ENCODE measurements around the gene CRMP1.
"Not testable (repeated sequence)": the region's sequence is repeated elsewhere in the genome, so short reads cannot be mapped to it uniquely, and the experiment has no call there.

DNA sequence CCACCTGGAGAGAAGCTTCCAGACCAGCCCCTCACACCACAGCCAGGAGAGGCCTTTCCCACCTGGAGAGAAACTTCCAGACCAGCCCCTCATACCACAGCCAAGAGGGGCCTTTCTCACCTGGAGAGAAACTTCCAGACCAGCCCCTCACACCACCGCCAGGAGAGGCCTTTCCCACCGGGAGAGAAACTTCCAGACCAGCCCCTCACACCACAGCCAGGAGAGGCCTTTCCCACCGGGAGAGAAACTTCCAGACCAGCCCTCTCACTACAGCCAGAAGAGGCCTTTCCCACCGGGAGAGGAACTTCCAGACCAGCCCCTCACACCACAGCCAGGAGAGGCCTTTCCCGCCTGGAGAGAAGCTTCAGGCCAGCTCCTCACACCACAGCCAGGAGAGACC, 80.8 kb downstream of the CRMP1 start:
- TF ChIP-seq, protein P1, sequence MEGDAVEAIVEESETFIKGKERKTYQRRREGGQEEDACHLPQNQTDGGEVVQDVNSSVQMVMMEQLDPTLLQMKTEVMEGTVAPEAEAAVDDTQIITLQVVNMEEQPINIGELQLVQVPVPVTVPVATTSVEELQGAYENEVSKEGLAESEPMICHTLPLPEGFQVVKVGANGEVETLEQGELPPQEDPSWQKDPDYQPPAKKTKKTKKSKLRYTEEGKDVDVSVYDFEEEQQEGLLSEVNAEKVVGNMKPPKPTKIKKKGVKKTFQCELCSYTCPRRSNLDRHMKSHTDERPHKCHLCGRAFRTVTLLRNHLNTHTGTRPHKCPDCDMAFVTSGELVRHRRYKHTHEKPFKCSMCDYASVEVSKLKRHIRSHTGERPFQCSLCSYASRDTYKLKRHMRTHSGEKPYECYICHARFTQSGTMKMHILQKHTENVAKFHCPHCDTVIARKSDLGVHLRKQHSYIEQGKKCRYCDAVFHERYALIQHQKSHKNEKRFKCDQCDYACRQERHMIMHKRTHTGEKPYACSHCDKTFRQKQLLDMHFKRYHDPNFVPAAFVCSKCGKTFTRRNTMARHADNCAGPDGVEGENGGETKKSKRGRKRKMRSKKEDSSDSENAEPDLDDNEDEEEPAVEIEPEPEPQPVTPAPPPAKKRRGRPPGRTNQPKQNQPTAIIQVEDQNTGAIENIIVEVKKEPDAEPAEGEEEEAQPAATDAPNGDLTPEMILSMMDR (IDR thresholded peaks at IDR 0.05; ENCODE audit: borderline replicate concordance, extremely low read depth, low read length, poor library complexity, severe bottlenecking): not testable (repeated sequence)
- TF ChIP-seq EZH2 (IDR thresholded peaks at IDR 0.05; ENCODE audit: borderline replicate concordance, low read depth, low read length, severe bottlenecking): not testable (repeated sequence)
